SH-SY5Y (cell line): Measurements from ENCODE around the gene BOD1L1.

Experiments
- GATA2 ChIP-seq: IDR thresholded peaks from 2 replicates; pipeline ENCODE4 v1.6.1; 2011; ENCODE audit warnings: mild to moderate bottlenecking, low read depth, low read length
- GATA3 ChIP-seq: IDR thresholded peaks from 2 replicates; pipeline ENCODE4 v1.6.1; 2011; ENCODE audit warnings: low read depth, mild to moderate bottlenecking, low read length, moderate library complexity

GRCh38 chr4:13542577-13543031, 84.9 kb downstream of the BOD1L1 start:
- no peak for TF ChIP-seq GATA2
- no peak for TF ChIP-seq GATA3
